IMR-90 (cell line): Measurements from ENCODE around the gene ANKRD40CL.

Source experiments
- BHLHE40 ChIP-seq: fragments of 150-350 bp; IDR thresholded peaks from 2 replicates; pipeline ENCODE4 v1.6.1; 2016; ENCODE audit warnings: mild to moderate bottlenecking, low read depth, low read length
- CEBPB ChIP-seq: IDR thresholded peaks from 2 replicates; pipeline ENCODE4 v1.6.1; 2012; ENCODE audit warnings: low read depth, low read length, improper control_type of control experiment
- FOS ChIP-seq: fragments of 150-350 bp; IDR thresholded peaks from 2 replicates; pipeline ENCODE4 v1.6.1; 2016; ENCODE audit warnings: low read depth, low read length
- MAFK ChIP-seq: IDR thresholded peaks from 2 replicates; pipeline ENCODE4 v1.6.1; 2012; ENCODE audit warnings: low read depth, low read length, improper control_type of control experiment
- MAZ ChIP-seq: IDR thresholded peaks from 2 replicates; pipeline ENCODE4 v1.6.1; 2012; ENCODE audit warnings: low read depth, mild to moderate bottlenecking, low read length, improper control_type of control experiment, moderate library complexity, borderline replicate concordance
- NFE2L2 ChIP-seq: fragments of 150-350 bp; IDR thresholded peaks from 2 replicates; pipeline ENCODE4 v1.6.1; 2016; ENCODE audit warnings: low read depth, mild to moderate bottlenecking, low read length
- POLR2A ChIP-seq: IDR thresholded peaks from 2 replicates; pipeline ENCODE4 v1.6.1; 2012; ENCODE audit warnings: mild to moderate bottlenecking, low read depth, low read length
- RAD21 ChIP-seq: IDR thresholded peaks from 2 replicates; pipeline ENCODE4 v1.6.1; 2012; ENCODE audit warnings: low read length, improper control_type of control experiment
- RCOR1 ChIP-seq: IDR thresholded peaks from 2 replicates; pipeline ENCODE4 v1.6.1; 2012; ENCODE audit warnings: mild to moderate bottlenecking, low read length, improper control_type of control experiment; ENCODE audit not compliant: insufficient replicate concordance
- RFX5 ChIP-seq: IDR thresholded peaks from 2 replicates; pipeline ENCODE4 v1.8.0; 2012; ENCODE audit warnings: low read depth, mild to moderate bottlenecking, low read length, moderate library complexity
- TF ChIP-seq, protein P1 (sequence below): conservative IDR thresholded peaks from 2 replicates; pipeline ENCODE4 v1.5.1; 2012; ENCODE audit warnings: mild to moderate bottlenecking, low read depth, low read length, improper control_type of control experiment
- TF ChIP-seq, protein P2 (sequence below): fragments of 150-350 bp; IDR thresholded peaks from 2 replicates; pipeline ENCODE4 v1.6.1; 2016; ENCODE audit warnings: low read depth, mild to moderate bottlenecking, low read length, moderate library complexity, borderline replicate concordance
- TF ChIP-seq, protein P3 (sequence below): fragments of 150-350 bp; IDR thresholded peaks from 2 replicates; pipeline ENCODE4 v1.6.1; 2017; ENCODE audit warnings: mild to moderate bottlenecking, antibody characterized with exemption, low read length, low read depth

DNA sequence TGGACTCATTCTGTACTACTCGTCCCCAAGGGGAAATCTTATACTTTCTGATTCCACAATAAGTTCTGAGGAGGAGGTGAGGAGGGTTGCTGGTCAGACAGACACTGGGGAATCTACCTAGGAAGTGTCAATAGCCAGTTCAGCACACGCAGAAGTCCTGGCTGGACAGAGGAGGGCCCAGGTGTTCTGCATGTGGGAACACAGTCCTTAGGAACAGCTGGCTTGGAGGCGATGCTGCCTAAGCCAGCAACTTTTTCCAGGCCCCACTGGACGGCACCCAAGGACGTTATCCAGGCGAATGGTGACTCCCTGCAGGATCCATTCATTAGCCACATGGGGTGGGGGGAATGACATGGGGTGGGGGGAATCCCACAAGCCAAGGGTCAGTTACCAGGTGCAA lies 38.2 kb upstream of the ANKRD40CL start:
- TF ChIP-seq POLR2A (no peak), FOS (no peak), RAD21 (no peak), MAFK (no peak), RFX5 (no peak), RCOR1 (no peak), NFE2L2 (no peak), BHLHE40 (no peak), CEBPB (no peak), MAZ (no peak)
- TF ChIP-seq, protein P1, sequence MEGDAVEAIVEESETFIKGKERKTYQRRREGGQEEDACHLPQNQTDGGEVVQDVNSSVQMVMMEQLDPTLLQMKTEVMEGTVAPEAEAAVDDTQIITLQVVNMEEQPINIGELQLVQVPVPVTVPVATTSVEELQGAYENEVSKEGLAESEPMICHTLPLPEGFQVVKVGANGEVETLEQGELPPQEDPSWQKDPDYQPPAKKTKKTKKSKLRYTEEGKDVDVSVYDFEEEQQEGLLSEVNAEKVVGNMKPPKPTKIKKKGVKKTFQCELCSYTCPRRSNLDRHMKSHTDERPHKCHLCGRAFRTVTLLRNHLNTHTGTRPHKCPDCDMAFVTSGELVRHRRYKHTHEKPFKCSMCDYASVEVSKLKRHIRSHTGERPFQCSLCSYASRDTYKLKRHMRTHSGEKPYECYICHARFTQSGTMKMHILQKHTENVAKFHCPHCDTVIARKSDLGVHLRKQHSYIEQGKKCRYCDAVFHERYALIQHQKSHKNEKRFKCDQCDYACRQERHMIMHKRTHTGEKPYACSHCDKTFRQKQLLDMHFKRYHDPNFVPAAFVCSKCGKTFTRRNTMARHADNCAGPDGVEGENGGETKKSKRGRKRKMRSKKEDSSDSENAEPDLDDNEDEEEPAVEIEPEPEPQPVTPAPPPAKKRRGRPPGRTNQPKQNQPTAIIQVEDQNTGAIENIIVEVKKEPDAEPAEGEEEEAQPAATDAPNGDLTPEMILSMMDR, result no peak
- TF ChIP-seq, protein P2, sequence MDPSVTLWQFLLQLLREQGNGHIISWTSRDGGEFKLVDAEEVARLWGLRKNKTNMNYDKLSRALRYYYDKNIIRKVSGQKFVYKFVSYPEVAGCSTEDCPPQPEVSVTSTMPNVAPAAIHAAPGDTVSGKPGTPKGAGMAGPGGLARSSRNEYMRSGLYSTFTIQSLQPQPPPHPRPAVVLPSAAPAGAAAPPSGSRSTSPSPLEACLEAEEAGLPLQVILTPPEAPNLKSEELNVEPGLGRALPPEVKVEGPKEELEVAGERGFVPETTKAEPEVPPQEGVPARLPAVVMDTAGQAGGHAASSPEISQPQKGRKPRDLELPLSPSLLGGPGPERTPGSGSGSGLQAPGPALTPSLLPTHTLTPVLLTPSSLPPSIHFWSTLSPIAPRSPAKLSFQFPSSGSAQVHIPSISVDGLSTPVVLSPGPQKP, result no peak
- TF ChIP-seq, protein P3, sequence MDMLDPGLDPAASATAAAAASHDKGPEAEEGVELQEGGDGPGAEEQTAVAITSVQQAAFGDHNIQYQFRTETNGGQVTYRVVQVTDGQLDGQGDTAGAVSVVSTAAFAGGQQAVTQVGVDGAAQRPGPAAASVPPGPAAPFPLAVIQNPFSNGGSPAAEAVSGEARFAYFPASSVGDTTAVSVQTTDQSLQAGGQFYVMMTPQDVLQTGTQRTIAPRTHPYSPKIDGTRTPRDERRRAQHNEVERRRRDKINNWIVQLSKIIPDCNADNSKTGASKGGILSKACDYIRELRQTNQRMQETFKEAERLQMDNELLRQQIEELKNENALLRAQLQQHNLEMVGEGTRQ, result no peak
